ENCODE data around the gene GCSAM. TPM values are rescaled to one million over a fixed set of nuclear protein-coding genes. Genes with fewer than 3 reads are reported as not detected.

Gene GCSAM
- polyA plus RNA-seq, 1 experiment, result not detected

DNA sequence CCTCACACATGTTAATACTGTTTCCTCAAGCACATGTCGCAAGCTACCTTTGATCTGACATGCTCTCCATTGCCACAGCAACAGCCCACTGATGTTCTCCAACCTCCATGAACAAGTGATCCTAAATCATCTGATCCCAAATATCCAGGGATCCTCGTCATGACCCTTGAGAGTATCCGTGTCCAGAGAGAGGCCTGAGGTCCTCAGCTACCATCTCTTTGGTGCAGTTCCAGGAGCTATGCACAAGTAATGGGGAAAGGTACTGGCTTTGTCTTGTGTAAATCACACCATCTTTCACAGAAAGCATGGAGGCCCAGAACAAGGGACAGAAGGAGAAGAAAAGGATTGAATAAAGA lies 2.4 kb downstream of the GCSAM start:
- no peaks in the 10 kb centered on the region for H3K27me3 ChIP-seq (ENCODE audit: control insufficient read depth, insufficient read depth, low read length)
- DNase-seq (ENCODE audit: low read depth, low spot score), result no peak
- TF ChIP-seq, protein P1, sequence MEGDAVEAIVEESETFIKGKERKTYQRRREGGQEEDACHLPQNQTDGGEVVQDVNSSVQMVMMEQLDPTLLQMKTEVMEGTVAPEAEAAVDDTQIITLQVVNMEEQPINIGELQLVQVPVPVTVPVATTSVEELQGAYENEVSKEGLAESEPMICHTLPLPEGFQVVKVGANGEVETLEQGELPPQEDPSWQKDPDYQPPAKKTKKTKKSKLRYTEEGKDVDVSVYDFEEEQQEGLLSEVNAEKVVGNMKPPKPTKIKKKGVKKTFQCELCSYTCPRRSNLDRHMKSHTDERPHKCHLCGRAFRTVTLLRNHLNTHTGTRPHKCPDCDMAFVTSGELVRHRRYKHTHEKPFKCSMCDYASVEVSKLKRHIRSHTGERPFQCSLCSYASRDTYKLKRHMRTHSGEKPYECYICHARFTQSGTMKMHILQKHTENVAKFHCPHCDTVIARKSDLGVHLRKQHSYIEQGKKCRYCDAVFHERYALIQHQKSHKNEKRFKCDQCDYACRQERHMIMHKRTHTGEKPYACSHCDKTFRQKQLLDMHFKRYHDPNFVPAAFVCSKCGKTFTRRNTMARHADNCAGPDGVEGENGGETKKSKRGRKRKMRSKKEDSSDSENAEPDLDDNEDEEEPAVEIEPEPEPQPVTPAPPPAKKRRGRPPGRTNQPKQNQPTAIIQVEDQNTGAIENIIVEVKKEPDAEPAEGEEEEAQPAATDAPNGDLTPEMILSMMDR (IDR thresholded peaks at IDR 0.05; ENCODE audit: low read depth, low read length), result no peak
- ChIA-PET POLR2A (no interaction called here), CTCF (no interaction called here)
- no peak overlapping the region for H3K4me3 ChIP-seq (ENCODE audit: low read depth, low read length)
- no peak overlapping the region for H3K27ac ChIP-seq (ENCODE audit: low read depth, low read length)
- H3K9me3 ChIP-seq (ENCODE audit: control insufficient read depth, insufficient read depth, low read length), result no peaks in the 10 kb centered on the region

DNA sequence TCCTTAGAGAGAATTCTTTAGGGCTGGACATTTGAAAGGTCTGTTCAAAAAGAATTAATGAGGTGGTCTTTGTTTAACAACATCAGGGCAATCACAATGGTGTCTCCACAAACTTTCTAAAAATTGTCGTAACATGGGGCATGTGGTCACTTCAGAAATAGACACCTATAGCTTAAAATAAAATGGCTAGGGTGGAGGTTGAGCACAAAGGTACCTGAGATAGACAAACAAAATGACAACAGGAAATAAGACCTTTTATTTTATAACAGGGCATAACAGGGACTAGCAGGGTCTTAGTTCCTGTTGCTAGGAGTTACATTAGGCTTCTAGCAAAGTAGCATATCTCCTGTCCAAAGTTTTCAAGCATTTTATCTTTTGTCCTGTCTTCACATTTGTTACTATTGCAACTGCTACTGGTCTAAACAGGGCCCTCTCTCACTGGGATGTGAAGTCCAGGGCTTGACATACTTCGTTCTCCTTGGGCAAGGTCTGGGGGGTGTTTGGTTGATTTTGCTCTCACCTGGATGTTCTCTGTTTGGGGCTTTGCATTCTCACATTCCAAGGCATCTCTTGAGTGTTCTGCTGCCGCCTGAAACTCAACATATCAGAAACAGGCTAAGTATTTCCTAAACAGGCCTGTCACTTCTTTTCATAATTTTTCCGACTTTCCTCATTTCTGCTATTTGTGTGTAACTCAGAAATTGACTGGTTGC lies 3.0 kb downstream of the GCSAM start:
- H3K4me3 ChIP-seq (ENCODE audit: low read depth, low read length), result no peak overlapping the region
- TF ChIP-seq, protein P1 (IDR thresholded peaks at IDR 0.05; ENCODE audit: low read depth, low read length), result no peak
- no peaks in the 10 kb centered on the region for H3K9me3 ChIP-seq (ENCODE audit: control insufficient read depth, insufficient read depth, low read length)
- POLR2A ChIA-PET, result no interaction called here
- no peaks in the 10 kb centered on the region for H3K27me3 ChIP-seq (ENCODE audit: control insufficient read depth, insufficient read depth, low read length)
- CTCF ChIA-PET, result interaction anchor here (3.6 kb wide), 1 partner anchor 18 kb away, joined by 18 read pairs; no protein-coding TSS in a partner anchor
- H3K27ac ChIP-seq (ENCODE audit: low read depth, low read length), result no peak overlapping the region
- no peak for DNase-seq (ENCODE audit: low read depth, low spot score)

DNA sequence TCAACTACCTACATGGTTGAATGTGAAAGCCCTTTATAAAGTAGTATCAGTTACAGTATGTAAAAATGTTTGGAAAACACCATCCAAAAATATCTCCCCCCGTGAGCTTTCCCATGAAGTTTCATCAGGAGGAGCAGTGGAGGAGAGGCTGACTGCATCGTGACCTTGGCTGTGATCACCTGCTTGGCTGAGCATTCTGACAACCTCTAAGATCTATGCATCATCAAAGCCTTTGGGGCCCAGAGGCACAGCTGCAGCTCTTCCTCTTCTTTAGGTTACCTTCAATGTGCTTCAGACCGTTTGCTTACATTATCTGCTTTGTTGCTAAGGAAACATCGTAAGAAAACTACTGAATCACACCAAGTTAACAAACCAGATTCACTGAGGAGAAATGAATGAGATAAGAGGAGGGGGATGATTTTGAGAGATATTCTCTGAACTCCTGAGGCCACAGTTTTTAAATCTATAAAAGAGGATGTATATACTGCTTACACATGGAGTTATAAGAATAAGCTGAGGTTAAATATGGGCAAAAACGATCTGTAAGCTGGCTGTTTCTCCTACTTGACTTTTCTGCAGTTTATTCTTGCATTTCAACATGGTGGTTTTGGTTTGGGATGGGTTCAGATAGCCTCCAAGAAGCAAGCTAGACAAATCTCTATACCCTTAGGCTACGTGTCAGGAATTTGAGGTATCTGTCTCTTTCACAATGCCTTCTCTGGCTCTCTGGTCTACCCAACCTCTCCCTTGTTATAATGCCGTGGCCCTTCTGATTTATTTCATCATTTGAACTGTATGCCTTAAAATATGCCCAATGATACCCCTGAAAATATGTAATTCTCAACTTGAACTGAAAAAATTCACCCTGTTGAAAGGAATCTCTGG lies 4.0 kb downstream of the GCSAM start:
- TF ChIP-seq, protein P1 (IDR thresholded peaks at IDR 0.05; ENCODE audit: low read depth, low read length), result no peak
- ChIA-PET CTCF (interaction anchor here (1.4 to 3.6 kb wide), 3 partner anchors 8 to 17 kb away, joined by 3 to 18 read pairs (median 5); no protein-coding TSS in a partner anchor), POLR2A (no interaction called here)
- DNase-seq (ENCODE audit: low read depth, low spot score), result peak; percentile 16
- H3K27ac ChIP-seq (ENCODE audit: low read depth, low read length), result no peak overlapping the region
- no peak overlapping the region for H3K4me3 ChIP-seq (ENCODE audit: low read depth, low read length)
- no peaks in the 10 kb centered on the region for H3K27me3 ChIP-seq (ENCODE audit: control insufficient read depth, insufficient read depth, low read length)
- no peaks in the 10 kb centered on the region for H3K9me3 ChIP-seq (ENCODE audit: control insufficient read depth, insufficient read depth, low read length)

DNA sequence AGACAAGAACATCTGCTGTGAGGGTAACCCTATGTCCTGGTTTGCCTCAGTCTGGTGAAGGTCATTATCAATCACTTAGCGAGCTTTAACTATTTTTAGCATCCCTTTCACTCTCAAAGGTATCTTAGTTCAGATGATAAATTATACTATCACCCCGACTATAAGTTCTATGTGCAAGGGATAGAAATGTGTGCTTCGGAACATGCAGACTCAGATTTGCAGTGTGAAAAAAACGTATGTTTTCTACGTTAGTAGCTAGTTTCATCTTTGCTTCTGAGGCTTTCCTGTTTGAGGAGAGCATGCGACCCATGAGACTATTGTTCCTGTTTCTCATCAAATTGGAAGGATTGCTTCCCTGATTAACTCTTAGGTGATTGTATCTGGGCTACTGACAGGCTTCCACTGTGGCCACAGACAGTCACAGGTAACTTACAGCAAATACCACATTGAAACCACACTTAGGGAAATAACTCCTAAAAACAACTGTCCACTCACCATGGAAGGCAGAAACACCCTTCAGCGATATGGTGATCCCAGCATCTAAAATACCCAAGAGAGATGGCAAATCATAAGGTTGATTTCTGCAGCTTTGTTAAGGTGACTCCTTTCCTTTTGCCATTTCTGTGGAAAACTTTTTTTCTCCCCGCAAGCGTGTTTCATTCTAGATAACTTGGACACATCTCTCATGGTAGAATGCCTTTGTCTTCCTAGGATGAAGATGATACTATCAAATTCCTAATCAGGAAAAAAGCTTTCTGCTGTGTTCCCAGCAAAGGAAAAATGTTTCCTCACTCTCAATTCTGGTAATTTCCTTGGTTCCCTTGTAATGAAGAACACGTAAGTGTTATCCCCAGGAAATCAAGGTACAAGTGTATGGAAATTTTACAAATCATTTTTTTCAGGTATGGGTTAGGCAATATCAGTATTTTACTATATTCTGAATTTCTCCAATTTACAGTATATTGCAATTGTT lies 5.2 kb downstream of the GCSAM start:
- Histone ChIP-seq H3K27me3 (ENCODE audit: control insufficient read depth, insufficient read depth, low read length) (no peaks in the 10 kb centered on the region), H3K4me3 (ENCODE audit: low read depth, low read length) (no peak overlapping the region), H3K9me3 (ENCODE audit: control insufficient read depth, insufficient read depth, low read length) (no peaks in the 10 kb centered on the region), H3K27ac (ENCODE audit: low read depth, low read length) (no peak overlapping the region)
- DNase-seq (ENCODE audit: low read depth, low spot score), result no peak
- TF ChIP-seq, protein P1 (IDR thresholded peaks at IDR 0.05; ENCODE audit: low read depth, low read length), result no peak
- CTCF ChIA-PET, result interaction anchor here (0.7 to 3.6 kb wide), 5 partner anchors 9 to 403 kb away, joined by 3 to 18 read pairs (median 3); no protein-coding TSS in a partner anchor
- POLR2A ChIA-PET, result no interaction called here
